Kidney (tissue), 14 donors: ENCODE data around the gene PIWIL4. TPM values are rescaled to one million over a fixed set of nuclear protein-coding genes. Genes with fewer than 3 reads are reported as not detected.

Source experiments
- DNase-seq, 5 donors: peaks; one replicate each; pipeline ENCODE4 v3.0.0-alpha.2; 2013 to 2020
- FAIRE-seq: peaks from 2 replicates; lab custom pipeline; 2012; peaks lifted over from hg19 to GRCh38; lab: Jason Lieb, UNC
- H3K27ac ChIP-seq, 2 donors: one replicate each; pipeline ENCODE4 v1.7.0; 2013; ENCODE audit warnings: low read depth in 2 of 2, low read length in 2 of 2, inconsistent platforms in 1 of 2
- H3K27me3 ChIP-seq: one replicate; pipeline ENCODE4 v1.7.1; 2013; ENCODE audit warnings: low read length, inconsistent platforms; ENCODE audit not compliant: control insufficient read depth, insufficient read depth
- H3K36me3 ChIP-seq, 3 donors: one replicate each; pipeline versions ENCODE4 v1.7.0 to v1.7.1; 2013; ENCODE audit warnings: low read length in 3 of 3, control low read depth in 1 of 3, inconsistent platforms in 1 of 3; ENCODE audit not compliant: insufficient read depth in 3 of 3, control insufficient read depth in 2 of 3
- H3K4me1 ChIP-seq, 3 donors: one replicate each; pipeline versions ENCODE4 v1.7.0 to v1.7.1; 2013; ENCODE audit warnings: low read length in 3 of 3, inconsistent platforms in 1 of 3, low read depth in 1 of 3; ENCODE audit not compliant: control insufficient read depth in 2 of 3, insufficient read depth in 2 of 3
- H3K4me3 ChIP-seq, 3 donors: one replicate each; pipeline versions ENCODE4 v1.7.0 to v1.8.1; 2013; ENCODE audit warnings: low read length in 3 of 3, control low read depth in 1 of 3, inconsistent platforms in 1 of 3
- H3K9ac ChIP-seq, 3 donors: one replicate each; pipeline versions ENCODE4 v1.7.0 to v1.7.1; 2013; ENCODE audit warnings: low read length in 3 of 3, control low read depth in 1 of 3, inconsistent platforms in 1 of 3
- H3K9me3 ChIP-seq, 3 donors: one replicate each; pipeline versions ENCODE4 v1.7.0 to v1.7.1; 2013; ENCODE audit warnings: low read length in 3 of 3, control low read depth in 1 of 3, inconsistent platforms in 1 of 3; ENCODE audit not compliant: control insufficient read depth in 2 of 3, insufficient read depth in 1 of 3
- intact Hi-C: fragments of 100-400 bp; cut with DNase I; formaldehyde crosslinking; loops from one replicate; pipeline ENCODE4 v1.11.1; 2022
- polyA plus RNA-seq: library from polyadenylated mRNA; stranded (reverse); fragments of 350-450 nt; fragmentation: Illumina TruSeq; extraction: RNeasy Lipid Tissue Mini Kit (QIAGEN cat#74804); gene quantifications from one replicate; pipeline ENCODE4 v1.2.3, GENCODE V29; 2014; ENCODE audit warnings: low read depth, low replicate concordance; ENCODE audit not compliant: insufficient read depth
- total RNA-seq: library from RNA; stranded (reverse); fragmentation: NEBNext Ultra II Directional; extraction: Animal tissue kit (Norgen Biotek cat#: 25700); gene quantifications from one replicate; pipeline ENCODE4 v1.2.1, GENCODE V29; 2021
- TF ChIP-seq, protein P1 (sequence below): IDR thresholded peaks from 3 replicates; pipeline ENCODE4 v1.5.1; 2012; ENCODE audit warnings: mild to moderate bottlenecking, moderate library complexity, borderline replicate concordance; ENCODE audit not compliant: insufficient read depth; ENCODE audit errors: extremely low read depth
- donor health status: control.
- donor health status: control.
- donor health status: control.
- donor health status: control.
- donor health status: control.
- donor health status: DM: yes; HTN: yes; CAD: no.
- donor health status: Normal renal cell carcinoma (clear cell type).

Gene PIWIL4
- total and polyA plus RNA-seq, 2 donors from 2014 or later: 2.6 to 6.0 TPM

GRCh38 chr11:94533206-94533605 is 34.0 kb upstream of the PIWIL4 start:
- TF ChIP-seq, protein P1, sequence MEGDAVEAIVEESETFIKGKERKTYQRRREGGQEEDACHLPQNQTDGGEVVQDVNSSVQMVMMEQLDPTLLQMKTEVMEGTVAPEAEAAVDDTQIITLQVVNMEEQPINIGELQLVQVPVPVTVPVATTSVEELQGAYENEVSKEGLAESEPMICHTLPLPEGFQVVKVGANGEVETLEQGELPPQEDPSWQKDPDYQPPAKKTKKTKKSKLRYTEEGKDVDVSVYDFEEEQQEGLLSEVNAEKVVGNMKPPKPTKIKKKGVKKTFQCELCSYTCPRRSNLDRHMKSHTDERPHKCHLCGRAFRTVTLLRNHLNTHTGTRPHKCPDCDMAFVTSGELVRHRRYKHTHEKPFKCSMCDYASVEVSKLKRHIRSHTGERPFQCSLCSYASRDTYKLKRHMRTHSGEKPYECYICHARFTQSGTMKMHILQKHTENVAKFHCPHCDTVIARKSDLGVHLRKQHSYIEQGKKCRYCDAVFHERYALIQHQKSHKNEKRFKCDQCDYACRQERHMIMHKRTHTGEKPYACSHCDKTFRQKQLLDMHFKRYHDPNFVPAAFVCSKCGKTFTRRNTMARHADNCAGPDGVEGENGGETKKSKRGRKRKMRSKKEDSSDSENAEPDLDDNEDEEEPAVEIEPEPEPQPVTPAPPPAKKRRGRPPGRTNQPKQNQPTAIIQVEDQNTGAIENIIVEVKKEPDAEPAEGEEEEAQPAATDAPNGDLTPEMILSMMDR: no peak
- no peaks in the 10 kb centered on the region for H3K9me3 ChIP-seq
- H3K4me1 ChIP-seq: no peaks in the 10 kb centered on the region
- H3K27ac ChIP-seq: no peak overlapping the region
- intact Hi-C loops: no loop called here
- no peaks in the 10 kb centered on the region for H3K36me3 ChIP-seq
- FAIRE-seq (no peak), DNase-seq (no peak)
- no peaks in the 10 kb centered on the region for H3K27me3 ChIP-seq
- no peak overlapping the region for H3K9ac ChIP-seq
- no peak overlapping the region for H3K4me3 ChIP-seq

DNA sequence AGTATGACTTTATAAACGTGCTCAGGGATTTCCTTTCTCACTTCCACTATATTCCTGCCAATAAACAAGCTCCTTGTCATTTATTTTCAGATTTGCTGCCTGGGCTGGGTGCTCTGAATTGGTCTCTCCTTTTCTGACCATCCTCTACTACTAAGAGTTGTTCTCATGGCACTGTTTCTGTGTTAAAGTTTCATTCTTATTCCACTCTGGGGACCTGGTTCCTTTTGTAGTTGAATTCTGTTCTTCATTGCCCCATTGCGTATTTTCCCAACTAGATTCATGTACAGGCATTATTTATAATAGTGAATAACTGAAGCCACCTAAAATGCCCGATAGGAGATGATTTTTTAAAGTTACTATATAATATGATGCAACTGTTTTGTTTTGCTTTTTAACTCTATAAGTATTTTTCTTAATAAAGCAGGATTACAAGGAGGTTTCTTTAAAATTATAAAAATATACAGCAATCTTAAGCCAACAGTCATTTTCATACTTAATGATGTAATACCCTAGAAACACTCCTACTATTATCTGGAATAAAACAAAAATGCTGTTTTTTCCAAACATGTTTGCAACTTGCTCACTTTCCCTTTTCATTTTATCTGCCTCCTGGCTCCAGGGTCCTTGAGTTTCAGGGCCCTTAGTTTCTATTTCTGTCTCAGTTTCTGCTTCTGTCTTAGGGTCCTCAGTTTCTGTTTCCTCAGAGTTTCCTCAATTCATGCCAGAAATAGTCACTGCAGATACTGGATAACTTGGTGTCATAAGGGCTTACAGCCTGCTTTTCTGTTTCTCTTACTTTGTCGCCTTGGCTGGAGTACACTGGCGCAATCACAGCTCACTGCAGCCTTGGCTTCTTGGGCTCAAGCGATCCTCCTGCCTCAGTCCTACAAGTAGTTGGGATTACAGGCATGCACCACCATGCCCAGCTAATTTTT is 33.2 kb upstream of the PIWIL4 start:
- no peak overlapping the region for H3K9ac ChIP-seq
- no peak overlapping the region for H3K27ac ChIP-seq
- no peak for FAIRE-seq
- intact Hi-C loops: no loop called here
- no peak overlapping the region for H3K4me3 ChIP-seq
- DNase-seq: no peak
- no peaks in the 10 kb centered on the region for H3K4me1 ChIP-seq
- TF ChIP-seq, protein P1: no peak
- H3K36me3 ChIP-seq: no peaks in the 10 kb centered on the region
- H3K9me3 ChIP-seq: no peaks in the 10 kb centered on the region
- H3K27me3 ChIP-seq: no peaks in the 10 kb centered on the region

GRCh38 chr11:94536386-94536785 is 30.8 kb upstream of the PIWIL4 start:
- Histone ChIP-seq H3K27ac (no peak overlapping the region), H3K9me3 (no peaks in the 10 kb centered on the region), H3K36me3 (no peaks in the 10 kb centered on the region), H3K4me3 (no peak overlapping the region), H3K27me3 (no peaks in the 10 kb centered on the region), H3K9ac (no peak overlapping the region), H3K4me1 (no peaks in the 10 kb centered on the region)
- TF ChIP-seq, protein P1: no peak
- FAIRE-seq (no peak), DNase-seq (no peak)
- intact Hi-C loops: no loop called here
